K562 (cell line): ENCODE results near the gene VPS26A. TPM values are rescaled to one million over a fixed set of nuclear protein-coding genes. Genes with fewer than 3 reads are reported as not detected.

Experiments used
- ARNT ChIP-seq, 2 experiments: fragments of 450-650 bp; IDR thresholded peaks; 2 replicates each; pipeline ENCODE4 v1.6.1; 2016; ENCODE audit warnings: mild to moderate bottlenecking in 1 of 2
- CEBPG ChIP-seq, 3 experiments: fragments of 200-800 bp in 1 of 3; sonication (Bioruptor generic) in 1 of 3; sonication (generic) in 1 of 3; formaldehyde crosslinking in 1 of 3; IDR thresholded peaks in 2 of 3; conservative IDR thresholded peaks in 1 of 3; 2 replicates each; pipeline versions ENCODE4 v1.6.1 to v1.8.0; 2016 to 2022; ENCODE audit warnings: missing compliant biosample characterization in 2 of 3, missing genetic modification characterization in 2 of 3, mild to moderate bottlenecking in 1 of 3, missing genetic modification reagents in 1 of 3
- CEBPZ ChIP-seq: fragments of 150-350 bp; IDR thresholded peaks from 2 replicates; pipeline ENCODE4 v1.6.1; 2014; ENCODE audit warnings: low read depth, mild to moderate bottlenecking, low read length, borderline replicate concordance
- ETV6 ChIP-seq, 3 experiments: fragments of 150-350 bp in 1 of 3; sonication (generic) in 1 of 3; formaldehyde crosslinking in 1 of 3; IDR thresholded peaks; 2 replicates each; pipeline versions ENCODE4 v1.6.1 to v1.8.0; 2014 to 2022; ENCODE audit warnings: borderline replicate concordance in 2 of 3, low read depth in 2 of 3, antibody characterized with exemption in 1 of 3, low read length in 1 of 3, mild to moderate bottlenecking in 1 of 3, missing genetic modification reagents in 1 of 3
- FIP1L1 ChIP-seq: fragments of 200-400 bp; formaldehyde crosslinking; IDR thresholded peaks from 2 replicates; pipeline ENCODE4 v1.6.1; 2018; ENCODE audit warnings: mild to moderate bottlenecking, low read depth, low read length; ENCODE audit not compliant: poor library complexity, severe bottlenecking
- GTF2E2 ChIP-seq: fragments of 200-800 bp; sonication (Bioruptor generic); IDR thresholded peaks from 2 replicates; pipeline ENCODE4 v1.6.1; 2016; ENCODE audit warnings: missing genetic modification characterization, missing compliant biosample characterization
- HNRNPUL1 ChIP-seq: fragments of 200-400 bp; formaldehyde crosslinking; IDR thresholded peaks from 2 replicates; pipeline ENCODE4 v1.6.1; 2017; ENCODE audit warnings: low read length
- MEF2A ChIP-seq: IDR thresholded peaks from 2 replicates; pipeline ENCODE4 v1.6.1; 2011; ENCODE audit warnings: low read depth, mild to moderate bottlenecking, low read length, moderate library complexity; ENCODE audit not compliant: control insufficient read depth
- RB1 ChIP-seq: fragments of 450-650 bp; IDR thresholded peaks from 2 replicates; pipeline ENCODE4 v1.6.1; 2017; ENCODE audit warnings: low read depth, mild to moderate bottlenecking
- RNF219 ChIP-seq: fragments of 250-450 bp; sonication (Bioruptor Pico); IDR thresholded peaks from 2 replicates; pipeline ENCODE4 v1.5.0; 2022; ENCODE audit warnings: mild to moderate bottlenecking
- TAF15 ChIP-seq: fragments of 200-400 bp; formaldehyde crosslinking; IDR thresholded peaks from 2 replicates; pipeline ENCODE4 v1.6.1; 2017; ENCODE audit warnings: mild to moderate bottlenecking, low read depth, low read length, moderate library complexity
- TOE1 ChIP-seq, 2 experiments: fragments of 450-650 bp in 1 of 2; sonication (generic) in 1 of 2; formaldehyde crosslinking in 1 of 2; IDR thresholded peaks; 2 replicates each; pipeline versions ENCODE4 v1.7.1 to v1.8.0; 2016 to 2022; ENCODE audit warnings: borderline replicate concordance in 2 of 2, mild to moderate bottlenecking in 2 of 2, antibody characterized with exemption in 1 of 2, inconsistent platforms in 1 of 2, low read depth in 1 of 2, missing genetic modification reagents in 1 of 2, moderate library complexity in 1 of 2
- ZNF134 ChIP-seq: fragments of 250-450 bp; sonication (Bioruptor Pico); conservative IDR thresholded peaks from 2 replicates; pipeline ENCODE4 v1.4.0; 2020
- ZNF561 ChIP-seq: fragments of 450-650 bp; formaldehyde crosslinking; conservative IDR thresholded peaks from 2 replicates; pipeline ENCODE4 v1.4.0; 2020; ENCODE audit warnings: mild to moderate bottlenecking, moderate library complexity
- ZNF696 ChIP-seq: fragments of 250-450 bp; sonication (Bioruptor Pico); conservative IDR thresholded peaks from 2 replicates; pipeline ENCODE4 v1.4.0; 2020; ENCODE audit warnings: mild to moderate bottlenecking, moderate library complexity
- polyA plus RNA-seq, 8 experiments: library from polyadenylated mRNA; depleted of rRNA in 4 of 8; stranded (reverse) in 5 of 8; unstranded in 3 of 8; fragments of >200 nt; fragmentation: Nextera tagmentation in 2 of 8; fragmentation: Illumina TruSeq in 1 of 8; extraction: Ambion mirVana in 2 of 8; extraction: Trizol in 1 of 8; gene quantifications; 2 replicates each; pipeline versions ENCODE4 v1.2.1 to v1.2.3, GENCODE V29; 2011 to 2014; ENCODE audit warnings: inconsistent platforms in 1 of 8, missing spikeins in 1 of 8
- total RNA-seq, 7 experiments: library from RNA; depleted of rRNA in 6 of 7; stranded (reverse); fragments of >200 nt in 6 of 7; fragmentation: Illumina TruSeq in 2 of 7; extraction: Trizol in 2 of 7; gene quantifications; 2 replicates each; pipeline versions ENCODE4 v1.2.1 to v1.2.3, GENCODE V29; 2011 to 2021; ENCODE audit warnings: low replicate concordance in 1 of 7
- TF ChIP-seq, protein P1 (sequence below): fragments of 250-450 bp; sonication (Bioruptor Pico); IDR thresholded peaks from 2 replicates; pipeline ENCODE4 v1.5.0; 2021

VPS26A gene
- total and polyA plus RNA-seq, 9 of the 15 experiments (the other 6 are each of a cell fraction or from before 2014, with no cell fraction given): 47.1 to 137 (median 69.3) TPM

GRCh38 chr10:69091143-69091651, 32.8 kb upstream of the VPS26A start (continued):
- TF ChIP-seq TAF15 (no peak), ETV6 (IDR thresholded peaks at IDR 0.05; ENCODE audit: borderline replicate concordance in 1 of 2, low read depth in 2 of 2, low read length in 1 of 2) (no peak), ETV6 (CRISPR knock-in tag; IDR thresholded peaks at IDR 0.05; ENCODE audit: borderline replicate concordance) (no peak), MEF2A (no peak), HNRNPUL1 (no peak), GTF2E2 (tag) (0 out of 2 replicates have a peak, but pooled peaks have one; percentile 43), TOE1 (IDR thresholded peaks at IDR 0.05; ENCODE audit: borderline replicate concordance) (no peak), TOE1 (CRISPR knock-in tag; IDR thresholded peaks at IDR 0.05; ENCODE audit: borderline replicate concordance, low read depth) (no peak), RNF219 (CRISPR knock-in tag) (no peak), ZNF134 (CRISPR knock-in tag) (no peak), ZNF561 (no peak), ZNF696 (CRISPR knock-in tag) (no peak), ARNT (IDR thresholded peaks at IDR 0.05) (no peak), CEBPG (CRISPR knock-in tag; IDR thresholded peaks at IDR 0.05) (peak; percentile 68; the same call in 1 of the 2 replicates), CEBPG (tag; conservative IDR thresholded peaks at IDR 0.05 in 1 of 2, IDR thresholded peaks at IDR 0.05 in 1 of 2) (peak in 1 of 2 experiments; percentile 72; a peak in 2 of 4 replicates), FIP1L1 (no peak), CEBPZ (no peak), RB1 (no peak)
- TF ChIP-seq, protein P1, sequence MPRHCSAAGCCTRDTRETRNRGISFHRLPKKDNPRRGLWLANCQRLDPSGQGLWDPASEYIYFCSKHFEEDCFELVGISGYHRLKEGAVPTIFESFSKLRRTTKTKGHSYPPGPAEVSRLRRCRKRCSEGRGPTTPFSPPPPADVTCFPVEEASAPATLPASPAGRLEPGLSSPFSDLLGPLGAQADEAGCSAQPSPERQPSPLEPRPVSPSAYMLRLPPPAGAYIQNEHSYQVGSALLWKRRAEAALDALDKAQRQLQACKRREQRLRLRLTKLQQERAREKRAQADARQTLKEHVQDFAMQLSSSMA: no peak
